IMR-90 (cell line): ENCODE measurements around the gene PRKCE. TPM values are rescaled to one million over a fixed set of nuclear protein-coding genes. Genes with fewer than 3 reads are reported as not detected.

Experiments used
- ATAC-seq: fragments of 200-7000 bp; cut with Tn5 transposase; 2 replicates; pipeline ENCODE4 v1.9.1; 2020; ENCODE audit warnings: low read depth, mild to moderate bottlenecking, moderate library complexity
- BruUV-seq: library from RNA; stranded (reverse); fragments of 400-500 nt; replicated peaks from 2 replicates; lab custom pipeline; 2021; lab: Mats Ljungman, UMichigan
- CTCF ChIA-PET: fragments of 300-600 bp; formaldehyde crosslinking; extraction: SDS; loops from one replicate; lab custom pipeline; 2021; ENCODE audit warnings: antibody characterized with exemption; lab: Yijun Ruan, JAX
- POLR2A ChIA-PET: fragments of 300-600 bp; sonication (Branson Sonifier 250); formaldehyde crosslinking; loops from one replicate; lab custom pipeline; 2022; ENCODE audit warnings: antibody characterized with exemption; ENCODE audit not compliant: unreplicated experiment; lab: Charles Lee
- DNase-seq: peaks from one replicate; pipeline ENCODE4 v3.0.0; 2013
- H2AFZ ChIP-seq: replicated peaks from 2 replicates; pipeline ENCODE3; 2013; ENCODE audit warnings: low read length, mild to moderate bottlenecking; ENCODE audit not compliant: poor library complexity
- H2AK5ac ChIP-seq: 2 replicates; pipeline ENCODE4 v1.6.1; 2013; ENCODE audit warnings: low read depth, low read length, inconsistent platforms
- H2AK9ac ChIP-seq: replicated peaks from 2 replicates; pipeline ENCODE3; 2013; ENCODE audit warnings: mild to moderate bottlenecking, low read depth, low read length, moderate library complexity; ENCODE audit not compliant: poor library complexity
- H2BK120ac ChIP-seq: 2 replicates; pipeline ENCODE4 v1.6.1; 2013; ENCODE audit warnings: low read depth, low read length, inconsistent platforms
- H2BK15ac ChIP-seq: 3 replicates; pipeline ENCODE4 v1.6.1; 2013; ENCODE audit warnings: low read depth, low read length, inconsistent platforms
- H2BK20ac ChIP-seq: 2 replicates; pipeline ENCODE4 v1.6.1; 2013; ENCODE audit warnings: low read depth, mild to moderate bottlenecking, inconsistent platforms, low read length, moderate library complexity
- H2BK5ac ChIP-seq: 2 replicates; pipeline ENCODE4 v1.6.1; 2013; ENCODE audit warnings: mild to moderate bottlenecking, low read depth, low read length, inconsistent platforms; ENCODE audit not compliant: poor library complexity, severe bottlenecking
- H3K14ac ChIP-seq: replicated peaks from 2 replicates; pipeline ENCODE4 v1.6.1; 2013; ENCODE audit warnings: low read depth, low read length, inconsistent platforms
- H3K18ac ChIP-seq: 2 replicates; pipeline ENCODE4 v1.6.1; 2013; ENCODE audit warnings: low read depth, low read length, control low read depth
- H3K23ac ChIP-seq: 2 replicates; pipeline ENCODE4 v1.6.1; 2013; ENCODE audit warnings: low read depth, low read length, inconsistent platforms
- H3K27ac ChIP-seq: 2 replicates; pipeline ENCODE4 v1.5.1; 2013; ENCODE audit warnings: mild to moderate bottlenecking, control low read depth, low read length; ENCODE audit not compliant: insufficient read depth
- H3K27me3 ChIP-seq: 2 replicates; pipeline ENCODE4 v1.6.1; 2013; ENCODE audit warnings: low read length; ENCODE audit not compliant: control insufficient read depth, insufficient read depth
- H3K36me3 ChIP-seq: 2 replicates; pipeline ENCODE4 v1.6.1; 2013; ENCODE audit warnings: low read length, mixed read lengths; ENCODE audit not compliant: control insufficient read depth, insufficient read depth
- H3K4ac ChIP-seq: 2 replicates; pipeline ENCODE4 v1.6.1; 2013; ENCODE audit warnings: low read depth, low read length, inconsistent platforms
- H3K4me1 ChIP-seq: 2 replicates; pipeline ENCODE4 v1.6.1; 2013; ENCODE audit warnings: low read length, mixed read lengths; ENCODE audit not compliant: control insufficient read depth, insufficient read depth
- H3K4me2 ChIP-seq: 2 replicates; pipeline ENCODE4 v1.6.1; 2013; ENCODE audit warnings: low read depth, mild to moderate bottlenecking, control low read depth, low read length, moderate library complexity
- H3K4me3 ChIP-seq: 2 replicates; pipeline ENCODE4 v1.5.1; 2013; ENCODE audit warnings: low read depth, mild to moderate bottlenecking, control low read depth, low read length, moderate library complexity; ENCODE audit not compliant: insufficient read depth
- H3K56ac ChIP-seq: 2 replicates; pipeline ENCODE4 v1.6.1; 2013; ENCODE audit warnings: low read length, inconsistent platforms; ENCODE audit not compliant: insufficient read depth; ENCODE audit errors: extremely low read depth
- H3K79me1 ChIP-seq, 2 experiments: 2 replicates each; pipeline ENCODE4 v1.6.1; 2013; ENCODE audit warnings: low read length in 2 of 2, inconsistent platforms in 1 of 2, low read depth in 1 of 2
- H3K9ac ChIP-seq: 2 replicates; pipeline ENCODE4 v1.6.1; 2013; ENCODE audit warnings: low read depth, low read length, control low read depth
- H3K9me1 ChIP-seq: 2 replicates; pipeline ENCODE4 v1.6.1; 2013; ENCODE audit warnings: low read length, inconsistent platforms; ENCODE audit not compliant: insufficient read depth
- H3K9me3 ChIP-seq: 2 replicates; pipeline ENCODE4 v1.6.1; 2013; ENCODE audit warnings: low read length; ENCODE audit not compliant: control insufficient read depth, insufficient read depth
- H4K20me1 ChIP-seq: 2 replicates; pipeline ENCODE4 v1.6.1; 2013; ENCODE audit warnings: low read length, inconsistent platforms; ENCODE audit not compliant: insufficient read depth
- H4K5ac ChIP-seq: 2 replicates; pipeline ENCODE4 v1.6.1; 2013; ENCODE audit warnings: mild to moderate bottlenecking, low read depth, low read length, control low read depth
- H4K8ac ChIP-seq, 2 experiments: 2 replicates each; pipeline ENCODE4 v1.6.1; 2013; ENCODE audit warnings: low read depth in 2 of 2, low read length in 2 of 2, control low read depth in 1 of 2, inconsistent platforms in 1 of 2
- H4K91ac ChIP-seq: 2 replicates; pipeline ENCODE4 v1.6.1; 2013; ENCODE audit warnings: low read depth, low read length, inconsistent platforms; ENCODE audit not compliant: insufficient read depth
- BHLHE40 ChIP-seq: fragments of 150-350 bp; IDR thresholded peaks from 2 replicates; pipeline ENCODE4 v1.6.1; 2016; ENCODE audit warnings: mild to moderate bottlenecking, low read depth, low read length
- SMC3 ChIP-seq: fragments of 150-350 bp; IDR thresholded peaks from 2 replicates; pipeline ENCODE4 v1.6.1; 2016; ENCODE audit warnings: low read depth, mild to moderate bottlenecking, antibody characterized with exemption, low read length, moderate library complexity
- WGBS, 2 experiments: methylation state at CpG; one replicate each; pipeline versions ENCODE4 v1.1.5 to v1.1.7; 2013; ENCODE audit warnings: missing lambda C conversion rate in 2 of 2; ENCODE audit not compliant: insufficient read length in 1 of 2; ENCODE audit errors: extremely low coverage in 2 of 2; 5-methylcytosine and 5-hydroxymethylcytosine counted together
- dilution Hi-C: fragments of 300-500 bp; cut with HindIII; formaldehyde crosslinking; loops from one replicate; pipeline ENCODE4 v1.14.3; 2018; ENCODE audit warnings: low sequenced_read_pairs; ENCODE audit not compliant: unreplicated experiment
- in situ Hi-C: fragments of 300-500 bp; cut with MboI; formaldehyde crosslinking; loops from 3 replicates; pipeline ENCODE4 v1.14.3; 2019; ENCODE audit warnings: low sequenced_read_pairs, inconsistent platforms, mixed read lengths
- intact Hi-C: fragments of 100-400 bp; cut with micrococcal nuclease; formaldehyde crosslinking; loops from 2 replicates; pipeline ENCODE4 v1.10.0; 2022
- polyA plus RNA-seq, 3 experiments: library from polyadenylated mRNA; depleted of rRNA; stranded (reverse); fragments of >200 nt; gene quantifications; 2 replicates each; pipeline ENCODE4 v1.2.3, GENCODE V29; 2012; ENCODE audit warnings: low replicate concordance in 1 of 3
- total RNA-seq: library from RNA; depleted of rRNA; stranded (reverse); fragments of >200 nt; gene quantifications from 2 replicates; pipeline ENCODE4 v1.2.3, GENCODE V29; 2012

Gene PRKCE
- total and polyA plus RNA-seq, 2 of the 4 experiments (the other 2 are of a cell fraction): 8.1 to 32.4 TPM

- Histone ChIP-seq H3K18ac (no peak overlapping the region), H2AFZ (no peak overlapping the region), H2BK20ac (no peak overlapping the region), H3K36me3 (no peaks in the 10 kb centered on the region), H3K23ac (no peak overlapping the region), H3K4ac (no peak overlapping the region), H3K27me3 (no peaks in the 10 kb centered on the region), H4K5ac (no peak overlapping the region), H3K9ac (no peak overlapping the region), H2BK120ac (no peak overlapping the region), H2AK9ac (no peak overlapping the region), H3K4me2 (no peak overlapping the region), H3K9me1 (peaks cover 4% of the 10 kb centered on the region), H4K91ac (no peak overlapping the region), H2AK5ac (no peak overlapping the region), H3K27ac (no peak overlapping the region), H3K4me1 (peaks cover 5% of the 10 kb centered on the region), H3K79me1 (peaks cover 14 to 15% of the 10 kb centered on the region in 2 experiments), H2BK15ac (no peak overlapping the region), H3K56ac (no peak overlapping the region), H2BK5ac (no peak overlapping the region), H3K4me3 (no peak overlapping the region), H3K14ac (no peak overlapping the region), H4K20me1 (no peaks in the 10 kb centered on the region), H4K8ac (no peak overlapping the region), H3K9me3 (no peaks in the 10 kb centered on the region)
- in situ Hi-C loops (no loop called here), dilution Hi-C loops (no loop called here), intact Hi-C loops (no loop called here)
- BruUV-seq: no TSS peak
- ATAC-seq (no peak), DNase-seq (no peak)
- TF ChIP-seq BHLHE40 (no peak), SMC3 (no peak)
- CTCF ChIA-PET: no interaction called here
- WGBS, 2 experiments: no CpG with 5 or more reads among the region's 4 CpGs
- POLR2A ChIA-PET: no interaction called here
Measured at GRCh38 chr2:45670646-45671045, 19.2 kb downstream of the PRKCE start.
